ENCODE data around the gene NOSTRIN. TPM values are rescaled to one million over a fixed set of nuclear protein-coding genes. Genes with fewer than 3 reads are reported as not detected.

Gene NOSTRIN
- total RNA-seq, 1 experiment from 2014 or later = 3.1 TPM

- TF ChIP-seq EGR1 (IDR thresholded peaks at IDR 0.05; ENCODE audit: low read depth) (no peak), EZH2 (IDR thresholded peaks at IDR 0.05) (no peak), CTCF (IDR thresholded peaks at IDR 0.05 in 2 of 3, conservative IDR thresholded peaks at IDR 0.05 in 1 of 3; ENCODE audit: borderline replicate concordance in 1 of 3, insufficient read depth in 1 of 3, low read depth in 2 of 3, low read length in 2 of 3) (no peak)
- no peaks in the 10 kb centered on the region for H3K9me3 ChIP-seq (ENCODE audit: control insufficient read depth in 1 of 2, insufficient read depth in 1 of 2, low read depth in 1 of 2, low read length in 2 of 2)
- no peaks in the 10 kb centered on the region for H3K36me3 ChIP-seq (ENCODE audit: control insufficient read depth in 1 of 2, insufficient read depth in 2 of 2, low read length in 2 of 2)
- no TSS peak for BruUV-seq (replicated peaks)
- no peak overlapping the region for H2AFZ ChIP-seq (ENCODE audit: low read depth, low read length, poor library complexity, severe bottlenecking)
- H3K27me3 ChIP-seq (ENCODE audit: insufficient read depth, low read length) = no peaks in the 10 kb centered on the region
- H4K20me1 ChIP-seq (ENCODE audit: insufficient read depth) = no peaks in the 10 kb centered on the region
- CTCF ChIA-PET = no interaction called here
- intact Hi-C loops (cut with micrococcal nuclease) = no loop called here
- H3K9me2 ChIP-seq (ENCODE audit: insufficient read depth) = no peaks in the 10 kb centered on the region
- peaks cover 5% of the 10 kb centered on the region for H3K79me2 ChIP-seq (ENCODE audit: insufficient read depth, low read length)
- H3K4me2 ChIP-seq (ENCODE audit: low read length) = no peak overlapping the region
- no peak for ATAC-seq
- H3K4me3 ChIP-seq (replicated peaks in 1 of 2; ENCODE audit: low read depth in 1 of 2, low read length in 2 of 2) = no peak overlapping the region
- H3K9ac ChIP-seq (ENCODE audit: low read length) = no peak overlapping the region
- no peak overlapping the region for H3K27ac ChIP-seq (ENCODE audit: low read depth, low read length)
- RAD21 ChIA-PET (ENCODE audit: low non-redundant PET in 1 of 2, low total read pairs in 2 of 2, uncharacterized antibody in 2 of 2, unreplicated experiment in 2 of 2) = no interaction called here
- POLR2A ChIA-PET = interaction anchor here (1.0 kb wide), 1 partner anchor 11 kb away, joined by 3 read pairs; no protein-coding TSS in a partner anchor
- peaks cover 3 to 6% of the 10 kb centered on the region in 2 experiments; a peak in 3 of 4 replicates for H3K4me1 ChIP-seq (ENCODE audit: control insufficient read depth in 1 of 2, insufficient read depth in 2 of 2, low read length in 2 of 2)
- no peak for DNase-seq (ENCODE audit: low read depth, low spot score)
These were observed 92.3 kb downstream of the NOSTRIN start for GRCh38 chr2:168894720-168895119.

GRCh38 chr2:168895771-168896170 is 93.3 kb downstream of the NOSTRIN start:
- Histone ChIP-seq H2AFZ (ENCODE audit: low read depth, low read length, poor library complexity, severe bottlenecking) (no peak overlapping the region), H3K36me3 (ENCODE audit: control insufficient read depth in 1 of 2, insufficient read depth in 2 of 2, low read length in 2 of 2) (no peaks in the 10 kb centered on the region), H3K9me2 (ENCODE audit: insufficient read depth) (no peaks in the 10 kb centered on the region), H3K4me1 (ENCODE audit: control insufficient read depth in 1 of 2, insufficient read depth in 2 of 2, low read length in 2 of 2) (peaks cover 1 to 3% of the 10 kb centered on the region in 2 experiments; a peak in 3 of 4 replicates), H3K27ac (ENCODE audit: low read depth, low read length) (no peak overlapping the region), H3K27me3 (ENCODE audit: insufficient read depth, low read length) (no peaks in the 10 kb centered on the region), H4K20me1 (ENCODE audit: insufficient read depth) (no peaks in the 10 kb centered on the region), H3K4me3 (replicated peaks in 1 of 2; ENCODE audit: low read depth in 1 of 2, low read length in 2 of 2) (no peak overlapping the region), H3K79me2 (ENCODE audit: insufficient read depth, low read length) (no peaks in the 10 kb centered on the region), H3K4me2 (ENCODE audit: low read length) (no peak overlapping the region), H3K9ac (ENCODE audit: low read length) (no peak overlapping the region), H3K9me3 (ENCODE audit: control insufficient read depth in 1 of 2, insufficient read depth in 1 of 2, low read depth in 1 of 2, low read length in 2 of 2) (no peaks in the 10 kb centered on the region)
- ATAC-seq = no peak
- ChIA-PET RAD21 (ENCODE audit: low non-redundant PET in 1 of 2, low total read pairs in 2 of 2, uncharacterized antibody in 2 of 2, unreplicated experiment in 2 of 2) (no interaction called here), CTCF (no interaction called here), POLR2A (no interaction called here)
- no TSS peak for BruUV-seq (replicated peaks)
- intact Hi-C loops (cut with micrococcal nuclease) = no loop called here
- no peak for DNase-seq (ENCODE audit: low read depth, low spot score)
- TF ChIP-seq EGR1 (IDR thresholded peaks at IDR 0.05; ENCODE audit: low read depth) (no peak), SRF (IDR thresholded peaks at IDR 0.05; ENCODE audit: low read depth) (no peak), RAD21 (IDR thresholded peaks at IDR 0.05; ENCODE audit: low read depth) (no peak), CEBPB (IDR thresholded peaks at IDR 0.05; ENCODE audit: low read depth) (no peak), SP1 (IDR thresholded peaks at IDR 0.05; ENCODE audit: low read depth) (no peak), TCF7L2 (IDR thresholded peaks at IDR 0.05; ENCODE audit: borderline replicate concordance, extremely low read depth, insufficient read depth, insufficient read length) (no peak), CBX3 (IDR thresholded peaks at IDR 0.05; ENCODE audit: low read depth) (no peak), ZBTB33 (IDR thresholded peaks at IDR 0.05; ENCODE audit: extremely low read depth, insufficient replicate concordance, low read length) (no peak), CTCF (IDR thresholded peaks at IDR 0.05 in 2 of 3, conservative IDR thresholded peaks at IDR 0.05 in 1 of 3; ENCODE audit: borderline replicate concordance in 1 of 3, insufficient read depth in 1 of 3, low read depth in 2 of 3, low read length in 2 of 3) (no peak), EZH2 (IDR thresholded peaks at IDR 0.05) (no peak), SIN3A (IDR thresholded peaks at IDR 0.05; ENCODE audit: low read depth) (no peak), MAX (IDR thresholded peaks at IDR 0.05) (no peak), ZFX (IDR thresholded peaks at IDR 0.05) (no peak), ELF1 (IDR thresholded peaks at IDR 0.05; ENCODE audit: borderline replicate concordance, low read depth) (no peak), POLR2AphosphoS5 (IDR thresholded peaks at IDR 0.05; ENCODE audit: low read depth, low read length) (no peak)

Measured in HCT116 (cell line).